HG03095 (cell line): ENCODE data around the gene EPB41L4B.

Experiments
- ATAC-seq: cut with Tn5 transposase; IDR thresholded peaks from one replicate; pipeline ENCODE4 v1.9.1; 2021; ENCODE audit warnings: moderate library complexity; ENCODE audit not compliant: unreplicated experiment

The EPB41L4B gene

DNA sequence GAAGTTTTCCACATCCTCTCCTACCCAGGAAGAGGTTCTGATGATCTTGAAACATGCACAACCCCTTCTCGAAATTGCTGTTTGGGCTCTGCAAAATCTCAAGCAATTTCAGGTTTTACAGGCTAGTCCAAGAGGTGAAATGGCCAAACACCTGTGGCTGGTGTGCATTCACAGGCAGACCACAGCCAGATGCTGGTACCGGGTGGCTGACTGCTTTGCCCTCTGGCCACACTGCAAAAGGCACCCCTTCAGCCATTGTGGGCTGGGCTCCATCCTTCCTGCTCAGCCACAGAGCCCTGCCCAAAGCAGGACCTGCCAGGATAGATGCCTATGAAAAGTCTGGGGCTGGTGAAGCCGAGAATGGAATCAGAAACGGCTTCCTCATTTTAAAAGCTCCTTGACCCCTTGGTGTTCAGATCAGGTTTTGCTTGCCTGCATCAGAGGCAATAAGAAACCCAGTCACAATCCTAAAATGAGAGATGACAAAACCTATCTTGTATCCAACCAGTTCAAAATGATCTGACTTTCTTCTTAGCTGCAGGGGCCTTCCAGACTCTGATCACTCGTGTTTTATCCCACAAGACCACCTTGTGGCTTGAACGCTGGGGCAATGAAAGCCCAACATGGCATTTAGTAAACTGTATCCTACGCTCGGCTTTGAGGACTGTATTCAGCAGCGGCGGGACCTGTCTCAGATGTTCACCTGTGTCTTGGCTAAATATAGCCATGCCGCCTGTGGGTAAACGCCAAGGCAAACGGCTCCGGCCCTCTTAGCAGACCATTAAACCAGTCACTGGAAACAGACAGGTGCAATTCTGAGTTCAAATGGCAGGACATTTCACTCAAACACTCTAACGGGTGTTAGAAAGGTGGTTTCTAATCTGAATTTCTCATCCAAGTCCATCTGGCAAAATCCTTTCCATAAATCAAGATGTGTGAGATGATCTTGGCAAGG is 49.6 kb downstream of the EPB41L4B start:
- ATAC-seq = no peak

DNA sequence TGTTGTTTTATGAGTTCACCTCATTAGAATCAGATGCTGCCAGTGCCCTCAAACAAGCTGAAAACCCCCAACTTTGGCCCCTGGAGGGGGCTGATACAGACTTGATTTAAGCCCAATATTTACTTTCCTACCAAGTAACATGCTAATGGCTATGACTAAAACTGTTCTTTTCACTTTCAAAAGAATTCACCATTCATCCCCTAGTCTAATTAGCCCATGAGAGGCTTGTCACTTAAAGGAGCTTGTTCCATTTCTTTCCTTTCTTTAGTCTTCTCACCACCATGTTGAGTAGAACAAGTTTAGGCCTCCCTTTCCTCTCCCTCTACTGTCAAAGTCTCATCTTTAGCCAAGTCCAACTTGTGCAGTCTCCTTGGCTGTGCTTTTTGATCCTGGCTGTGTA is 50.4 kb downstream of the EPB41L4B start:
- no peak for ATAC-seq

DNA sequence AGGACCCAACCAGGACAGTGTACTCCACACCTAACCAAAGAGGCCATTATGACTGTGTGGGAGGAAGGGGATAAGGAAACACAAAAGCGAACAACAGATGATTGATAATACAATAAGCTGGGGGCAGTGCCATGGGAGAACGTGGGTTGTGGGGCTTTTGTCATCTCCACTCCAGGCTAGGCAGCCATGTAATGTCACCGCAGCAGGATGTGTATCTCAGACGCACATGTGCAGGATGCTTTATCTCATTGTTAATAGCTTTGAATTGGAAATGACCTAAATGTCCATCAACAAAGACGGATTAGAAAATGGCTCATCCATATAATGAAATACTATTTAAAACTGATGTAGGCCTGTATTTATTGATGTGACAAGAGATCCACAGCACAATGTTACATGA is 51.0 kb downstream of the EPB41L4B start:
- no peak for ATAC-seq

DNA sequence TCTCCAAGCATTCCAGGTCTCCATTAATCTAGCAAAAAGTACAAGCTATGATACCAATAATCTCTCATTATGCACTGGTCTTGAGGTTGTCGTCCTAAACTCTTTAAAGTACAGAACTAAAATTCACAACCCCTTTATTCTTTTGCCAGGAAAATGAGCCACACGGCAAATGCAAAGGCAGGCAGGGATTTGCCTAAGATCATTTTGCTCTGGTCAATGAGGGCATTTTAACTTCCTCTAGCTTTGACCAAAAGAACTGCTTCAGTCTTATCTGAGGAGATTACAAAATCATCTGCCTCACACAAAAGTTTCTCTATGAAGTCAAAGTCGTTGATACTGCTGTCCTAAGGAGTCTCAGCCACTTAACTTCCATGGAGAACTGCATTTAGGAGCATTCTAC is 51.8 kb downstream of the EPB41L4B start:
- no peak for ATAC-seq

DNA sequence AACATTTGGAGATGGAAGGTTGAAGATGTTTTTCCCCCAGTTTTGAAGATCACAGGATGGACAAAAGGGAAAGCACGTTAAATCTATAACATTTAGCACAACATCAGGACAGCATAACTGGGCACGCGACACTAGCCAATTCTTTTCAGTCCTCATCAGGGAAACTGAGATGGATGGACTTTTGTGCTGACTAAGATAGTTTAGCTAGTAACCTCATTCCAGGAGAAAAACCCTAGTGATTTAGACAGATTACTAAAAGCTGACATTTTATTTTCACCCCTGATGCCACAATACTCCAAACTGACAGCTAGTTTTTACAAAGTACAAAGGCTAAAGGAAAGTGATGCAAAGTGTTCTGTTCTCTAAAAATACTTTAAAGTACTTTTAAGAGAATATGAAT is 53.3 kb downstream of the EPB41L4B start:
- no peak for ATAC-seq

DNA sequence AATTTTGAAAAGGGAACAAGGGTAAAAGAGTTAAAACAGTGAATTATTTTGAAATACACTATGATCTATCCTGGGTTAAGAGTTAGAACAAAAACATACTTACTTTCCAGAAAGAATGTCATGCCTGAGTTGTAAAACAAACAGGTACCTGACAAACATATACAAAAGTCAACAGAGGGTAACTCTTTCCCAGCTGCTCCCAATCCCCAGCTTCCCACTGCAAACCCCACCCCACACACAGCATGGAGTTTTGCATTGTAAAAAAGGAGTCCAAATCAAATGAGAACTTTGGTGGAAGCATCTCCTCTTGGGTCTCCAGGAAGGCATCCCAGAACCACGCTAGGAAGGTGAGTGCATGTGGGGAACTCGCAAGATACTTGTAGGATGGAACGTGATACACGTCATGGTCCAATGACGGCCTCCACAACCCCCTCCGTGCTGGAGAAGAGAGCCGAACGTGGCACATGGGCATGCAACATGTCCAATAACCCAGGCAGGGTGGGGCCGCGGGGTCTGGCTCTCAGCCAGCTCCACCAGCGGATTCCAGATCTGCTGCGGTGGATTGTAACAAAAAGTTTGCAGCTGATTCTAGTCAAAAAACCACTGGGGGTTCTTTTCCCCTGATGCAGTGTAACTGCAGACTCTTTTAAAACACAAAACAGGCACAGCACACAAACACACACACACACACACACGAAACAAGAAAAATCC is 55.8 kb downstream of the EPB41L4B start:
- ATAC-seq = no peak

DNA sequence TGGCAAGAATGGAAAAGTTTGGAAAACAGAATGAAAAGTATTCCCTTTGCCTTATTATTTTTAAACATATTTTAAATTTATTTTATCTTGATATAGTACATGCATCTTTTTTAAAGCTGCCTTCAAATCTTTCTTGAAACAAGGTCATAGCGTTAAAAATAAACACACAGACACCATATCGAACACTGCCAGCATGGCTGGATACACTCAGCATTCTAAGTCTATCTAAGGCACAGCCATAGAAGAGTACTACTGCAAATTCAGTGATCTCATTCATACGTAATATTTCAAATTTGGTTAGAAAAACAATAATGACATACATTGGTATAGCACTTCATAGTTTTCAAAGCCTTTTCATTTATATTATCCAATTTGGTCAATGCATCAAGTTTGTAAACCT is 57.5 kb downstream of the EPB41L4B start:
- ATAC-seq = no peak

DNA sequence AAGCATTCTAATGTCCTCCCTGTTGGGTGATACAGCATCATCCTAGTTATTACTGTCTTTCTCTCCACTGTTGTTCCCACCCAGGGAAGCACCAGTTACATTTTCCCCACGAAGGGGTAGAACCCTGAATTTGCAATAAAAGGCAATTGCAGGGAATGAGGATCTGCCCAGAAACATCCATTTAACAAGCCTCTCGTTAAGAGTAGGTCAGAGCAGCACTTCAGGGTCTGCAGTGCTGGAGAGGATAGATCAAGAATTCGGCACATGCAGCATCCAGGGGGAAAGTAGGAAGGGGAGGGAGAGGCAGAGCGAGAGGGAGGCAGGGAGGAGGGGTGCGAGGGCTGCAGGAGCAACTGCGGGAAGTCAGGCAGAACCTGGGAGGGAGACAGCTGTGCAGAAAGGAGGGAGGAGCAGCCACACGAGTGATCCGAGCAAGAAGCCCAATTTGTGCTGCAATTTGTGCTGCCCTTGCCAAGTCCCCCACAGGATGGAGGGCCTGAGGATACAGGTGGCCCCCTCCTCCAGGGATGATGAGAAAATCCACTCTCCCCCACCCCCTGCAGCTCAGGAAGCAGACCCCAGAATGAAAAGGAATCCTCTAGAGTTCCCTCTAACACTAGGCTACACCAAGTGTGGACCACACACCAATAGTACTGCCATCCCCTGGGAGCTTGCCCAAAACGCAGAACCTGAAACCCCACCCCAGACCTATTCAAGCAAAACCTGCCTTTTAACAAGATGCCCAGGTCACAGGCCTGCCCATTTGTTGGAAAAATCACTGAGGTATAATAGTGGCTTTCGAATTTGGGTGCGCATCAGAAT is 62.2 kb downstream of the EPB41L4B start:
- no peak for ATAC-seq

DNA sequence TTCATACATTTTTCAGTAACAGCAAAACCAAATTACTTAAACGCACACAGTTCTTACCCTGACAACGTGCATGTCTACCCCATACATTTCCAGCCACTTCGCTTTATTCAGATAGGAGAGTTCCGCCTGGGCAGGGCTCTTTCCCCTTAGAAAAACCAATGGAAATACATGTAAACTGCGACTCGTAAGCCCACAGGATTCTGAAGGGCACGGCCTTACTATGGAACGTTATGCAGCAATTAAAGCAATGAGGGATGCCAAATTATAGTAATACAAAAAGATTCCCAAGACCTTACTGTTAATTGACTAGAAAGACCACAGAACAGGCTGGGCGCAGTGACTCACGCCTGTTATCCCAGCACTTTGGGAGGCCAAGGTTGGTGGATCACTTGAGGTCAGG is 64.5 kb downstream of the EPB41L4B start:
- no peak for ATAC-seq

DNA sequence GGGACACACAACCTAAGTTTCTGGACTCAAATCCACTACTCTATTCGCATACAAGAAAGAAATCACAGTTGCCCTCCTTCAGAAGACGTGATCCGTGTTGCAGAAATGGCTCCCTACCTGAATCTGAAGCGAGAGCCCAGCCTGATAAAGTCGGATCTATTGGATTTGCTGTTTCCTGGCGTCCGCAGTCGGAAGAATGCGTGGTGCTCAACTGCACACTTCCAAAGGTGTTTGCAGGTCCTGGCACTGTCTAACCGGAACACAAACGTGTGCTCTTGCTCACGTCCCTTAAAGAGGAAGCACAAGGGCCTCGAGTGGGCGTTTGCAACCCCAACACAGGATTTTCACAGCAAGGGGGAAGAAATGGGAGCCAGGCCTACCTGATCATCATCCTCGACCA is 65.5 kb downstream of the EPB41L4B start:
- ATAC-seq = no peak

DNA sequence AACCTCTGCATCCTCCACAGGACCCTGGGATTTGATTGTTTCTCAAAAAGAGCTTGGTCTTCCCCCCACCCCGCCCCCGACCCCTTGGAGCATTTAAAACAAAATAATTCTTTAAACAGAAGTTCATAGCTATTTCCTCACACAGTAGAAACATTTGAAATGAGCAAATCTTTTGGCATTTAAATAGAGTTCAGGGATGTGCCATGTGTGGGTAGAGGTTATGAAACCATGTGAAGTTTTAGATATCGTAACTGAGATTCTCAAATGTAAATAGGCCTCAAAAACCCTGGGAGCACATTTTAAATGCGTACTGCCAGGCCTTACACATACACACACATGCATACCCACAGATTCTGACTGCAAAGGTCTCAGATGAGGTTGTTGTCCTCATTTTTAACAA is 66.5 kb downstream of the EPB41L4B start:
- no peak for ATAC-seq

DNA sequence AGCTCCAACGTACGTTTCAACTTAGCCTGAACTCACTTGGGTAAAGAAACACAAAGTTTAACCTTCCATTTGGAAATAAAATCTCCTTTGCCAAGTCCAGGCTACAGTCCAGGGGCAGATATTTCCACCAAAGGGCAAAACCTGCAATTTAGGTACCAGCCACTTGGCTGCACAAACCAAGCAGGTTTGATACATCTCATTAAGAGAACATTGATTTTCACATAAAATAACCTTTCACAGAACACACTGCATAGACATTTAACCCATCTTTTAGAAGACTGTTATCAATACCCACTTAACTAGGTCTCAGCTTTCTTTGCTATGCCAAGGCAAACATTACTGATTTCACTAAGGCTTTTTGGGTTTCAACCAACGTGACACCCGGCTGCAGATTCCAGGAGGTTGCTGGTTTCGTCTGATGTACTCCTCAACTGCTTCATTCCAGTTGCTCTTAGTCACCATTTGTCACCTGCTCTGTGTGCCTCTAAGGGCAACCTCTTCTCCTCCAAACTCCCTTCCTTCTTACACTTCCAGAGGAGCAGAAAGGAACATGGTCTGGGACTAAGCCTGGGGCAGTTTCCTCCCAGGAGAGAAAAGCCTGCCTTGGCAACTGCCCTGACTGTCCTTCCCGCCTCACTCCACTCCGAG is 67.1 kb downstream of the EPB41L4B start:
- no peak for ATAC-seq

DNA sequence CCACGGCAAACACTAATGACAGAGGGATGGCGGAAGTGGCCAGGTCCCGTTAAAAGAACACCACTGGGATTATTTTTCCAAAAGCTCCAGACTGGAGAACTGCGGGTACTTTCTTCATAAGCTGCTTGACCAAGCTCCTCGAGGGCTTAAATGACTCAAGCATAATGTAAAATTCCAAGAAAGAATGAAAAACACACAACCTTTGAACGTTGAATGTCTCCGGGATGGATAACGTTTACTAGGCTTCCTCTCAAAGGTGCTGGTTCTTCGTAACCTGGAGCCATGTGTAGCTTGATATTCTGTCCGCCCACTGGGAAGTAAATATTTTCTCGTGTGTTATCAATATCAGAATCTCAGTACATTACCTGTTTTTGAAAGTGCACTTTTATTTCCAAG is 67.6 kb downstream of the EPB41L4B start:
- no peak for ATAC-seq

DNA sequence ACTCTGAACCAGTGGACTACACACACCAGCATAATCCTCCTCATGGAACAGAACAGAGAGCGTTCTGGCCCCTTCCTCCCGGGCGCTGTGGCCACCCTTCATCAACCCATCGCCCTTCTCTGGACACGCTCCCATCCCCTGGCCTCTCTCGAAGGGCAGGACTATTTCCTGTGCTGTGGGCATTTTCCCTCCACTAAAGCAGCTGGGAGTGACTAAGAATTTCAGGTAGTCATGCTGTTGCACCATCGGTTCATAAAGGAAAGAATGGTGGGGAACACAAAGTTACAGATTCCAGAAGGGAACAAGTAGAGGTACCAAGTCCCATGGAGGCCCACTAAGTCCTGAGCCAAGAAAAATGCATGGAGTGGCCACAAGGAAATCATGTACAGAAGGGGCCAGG is 68.6 kb downstream of the EPB41L4B start:
- ATAC-seq = no peak

DNA sequence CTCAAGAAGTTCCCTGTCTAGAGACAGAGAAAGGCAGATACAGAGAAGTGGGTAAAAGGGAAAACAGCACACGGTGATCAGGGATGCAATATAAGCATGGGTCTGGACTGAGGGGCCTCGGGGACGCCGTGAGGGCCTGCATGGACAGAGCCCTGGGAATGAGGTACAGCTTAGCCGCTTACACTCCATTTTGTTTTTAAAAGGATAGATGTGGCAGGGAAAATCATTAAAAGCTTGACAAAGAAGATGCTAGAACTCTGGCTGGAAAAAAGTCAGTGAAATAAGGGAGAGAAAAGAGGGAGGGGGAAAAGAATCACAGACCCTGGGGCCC is 69.1 kb downstream of the EPB41L4B start:
- ATAC-seq = no peak

DNA sequence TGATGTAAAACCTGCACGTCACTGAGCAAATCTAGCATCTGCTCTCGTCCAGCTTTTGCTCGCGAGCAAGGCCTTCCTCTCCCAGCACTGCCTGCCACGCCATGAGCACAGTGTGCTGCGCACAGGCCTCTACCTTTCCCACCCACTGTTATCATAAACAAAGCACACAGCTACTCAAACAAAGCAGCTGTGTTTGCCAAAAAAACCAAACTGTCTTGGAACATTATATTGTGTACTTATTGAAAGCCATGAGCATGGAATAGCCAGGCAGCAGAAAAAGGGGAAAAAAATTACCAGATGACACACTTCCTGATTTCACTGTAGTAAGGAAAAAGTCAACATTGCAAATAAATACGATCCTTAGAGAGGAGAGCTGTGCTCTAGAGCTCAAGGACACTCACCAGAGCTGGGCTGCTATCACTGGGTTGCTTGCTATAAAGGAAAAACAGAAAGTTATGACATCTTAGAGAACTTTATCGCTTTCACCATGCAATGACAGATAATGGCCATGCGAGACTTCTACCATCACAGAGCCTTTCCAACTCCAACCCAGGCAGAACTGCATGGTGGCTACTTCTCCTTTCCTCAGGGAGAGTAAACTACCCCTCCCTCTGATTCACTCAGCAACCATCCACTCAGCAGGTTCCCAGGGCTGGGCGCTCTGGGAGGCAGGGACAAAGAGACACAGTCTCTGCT is 69.6 kb downstream of the EPB41L4B start:
- ATAC-seq = no peak

DNA sequence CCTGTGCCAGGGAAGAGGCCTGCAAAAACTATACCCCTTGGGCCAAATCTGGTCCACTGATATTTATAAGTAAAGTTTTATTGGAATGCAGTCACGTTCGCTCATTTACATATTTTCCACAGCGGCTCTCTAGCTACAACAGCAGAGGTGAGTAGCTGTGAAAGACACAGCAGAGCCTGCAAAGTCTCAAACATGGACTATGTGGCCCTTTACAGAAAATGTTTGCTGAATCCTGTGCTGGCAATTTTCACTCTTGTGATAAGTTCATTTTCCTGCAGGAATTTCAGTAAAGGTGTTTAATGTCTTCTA is 70.1 kb downstream of the EPB41L4B start:
- ATAC-seq = no peak

DNA sequence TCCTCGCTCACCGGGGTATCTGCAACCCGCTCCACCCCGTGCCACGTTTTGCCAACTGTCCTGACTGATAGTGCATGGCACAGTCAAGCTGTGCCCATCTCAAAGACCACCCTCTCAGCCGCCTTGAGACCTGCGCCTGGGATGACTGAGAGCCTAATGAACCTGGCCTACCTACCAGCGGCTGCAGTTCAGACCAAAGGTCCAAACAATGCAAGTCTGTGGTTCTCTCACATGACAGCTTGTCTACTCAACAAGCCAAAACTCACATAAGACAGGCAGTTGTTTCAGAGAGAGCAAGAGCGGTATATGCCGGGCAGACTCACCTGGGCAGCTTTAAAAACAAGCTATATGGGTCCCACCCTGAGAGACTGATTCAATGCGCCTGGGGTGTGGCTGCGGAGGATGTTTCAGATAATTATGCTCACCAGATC is 70.5 kb downstream of the EPB41L4B start:
- ATAC-seq = no peak

DNA sequence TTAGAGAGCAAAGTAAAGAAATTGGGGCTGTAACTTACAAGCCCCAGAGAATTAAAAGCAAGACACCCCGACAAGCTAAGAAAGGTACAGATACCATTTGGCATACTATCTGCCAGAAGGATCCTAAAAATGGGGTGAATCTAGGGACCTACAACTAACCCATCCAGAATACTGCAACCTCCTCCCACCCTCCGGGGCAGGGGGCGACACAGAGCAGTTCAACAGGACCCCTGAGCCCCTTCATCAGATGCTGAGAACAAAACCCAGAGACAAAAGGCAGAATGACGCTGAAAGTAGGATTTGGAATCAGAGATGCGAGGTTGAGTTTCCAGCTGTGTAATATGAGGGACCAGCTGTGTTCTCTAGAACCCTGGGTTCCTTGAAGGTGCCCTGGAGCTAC is 71.2 kb downstream of the EPB41L4B start:
- ATAC-seq = no peak

DNA sequence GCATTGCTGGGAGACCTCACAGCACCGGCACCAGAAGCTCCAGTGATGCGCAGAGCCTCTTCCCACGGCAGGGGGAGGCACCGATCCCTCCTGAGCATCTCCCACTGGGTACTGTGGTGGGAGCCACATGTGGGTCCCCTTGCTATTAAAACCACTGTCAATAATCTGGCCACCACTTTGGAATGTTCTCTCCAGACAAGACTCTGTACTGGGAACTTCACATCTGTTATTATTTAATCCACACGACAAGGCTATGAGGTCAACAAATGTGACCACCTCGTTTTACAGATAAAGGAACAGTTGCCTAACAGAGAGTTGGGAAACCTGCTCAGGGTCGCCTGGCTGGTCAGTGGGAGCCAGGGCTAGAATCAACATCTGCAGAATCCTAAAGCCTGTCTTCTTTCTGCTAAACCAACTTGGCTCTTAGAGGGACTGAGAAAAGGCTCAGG is 72.7 kb downstream of the EPB41L4B start:
- ATAC-seq = no peak

DNA sequence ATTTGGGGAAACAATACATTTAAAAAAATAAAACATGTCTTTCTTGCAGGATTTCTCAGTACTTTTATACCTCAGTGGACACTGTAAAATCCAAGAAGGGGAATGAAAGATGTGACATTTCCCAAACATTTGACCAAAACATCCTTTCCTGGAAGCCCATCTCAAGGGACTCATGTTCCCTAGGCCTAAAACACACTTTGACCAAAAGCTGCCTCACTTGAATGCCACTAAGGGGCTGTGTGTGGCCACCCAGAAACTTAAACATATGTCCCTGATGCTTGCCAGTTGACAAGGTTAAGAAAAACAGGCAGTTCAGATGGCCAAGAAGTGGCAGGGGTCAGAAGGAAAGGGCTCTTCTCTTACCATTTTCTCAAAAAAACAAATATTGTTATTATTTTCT is 73.6 kb downstream of the EPB41L4B start:
- ATAC-seq = no peak
